Liver (tissue), 9 donors: ENCODE results near the gene COPE. TPM values are rescaled to one million over a fixed set of nuclear protein-coding genes. Genes with fewer than 3 reads are reported as not detected.

Experiments used
- DNase-seq: peaks from one replicate; pipeline ENCODE4 v3.0.0-alpha.2; 2017; ENCODE audit warnings: low spot score
- H3K27ac ChIP-seq, 2 donors: one replicate each; pipeline ENCODE4 v1.7.0; 2013; ENCODE audit warnings: inconsistent platforms in 2 of 2, low read length in 2 of 2, control low read depth in 1 of 2, low read depth in 1 of 2, mild to moderate bottlenecking in 1 of 2
- H3K27me3 ChIP-seq, 4 donors: one replicate each; pipeline versions ENCODE4 v1.6.1 to v1.7.0; 2013; ENCODE audit warnings: low read length in 3 of 4, inconsistent platforms in 1 of 4, mild to moderate bottlenecking in 1 of 4, moderate library complexity in 1 of 4; ENCODE audit not compliant: control insufficient read depth in 4 of 4, insufficient read depth in 4 of 4
- H3K36me3 ChIP-seq, 4 donors: one replicate each; pipeline versions ENCODE4 v1.6.1 to v1.7.0; 2013; ENCODE audit warnings: low read length in 3 of 4, mild to moderate bottlenecking in 3 of 4, low read depth in 1 of 4, moderate library complexity in 1 of 4; ENCODE audit not compliant: control insufficient read depth in 4 of 4, insufficient read depth in 3 of 4
- H3K4me1 ChIP-seq, 4 donors: one replicate each; pipeline versions ENCODE4 v1.6.1 to v1.7.0; 2013; ENCODE audit warnings: low read length in 3 of 4, mild to moderate bottlenecking in 3 of 4, moderate library complexity in 1 of 4; ENCODE audit not compliant: control insufficient read depth in 4 of 4, insufficient read depth in 4 of 4
- H3K4me3 ChIP-seq, 3 donors: one replicate each; pipeline versions ENCODE4 v1.6.1 to v1.7.0; 2013; ENCODE audit warnings: low read length in 3 of 3, control low read depth in 1 of 3, low read depth in 1 of 3, mild to moderate bottlenecking in 1 of 3
- H3K9ac ChIP-seq, 2 donors: one replicate each; pipeline ENCODE4 v1.7.0; 2013; ENCODE audit warnings: low read length in 2 of 2, mild to moderate bottlenecking in 2 of 2, moderate library complexity in 2 of 2, control low read depth in 1 of 2, low read depth in 1 of 2
- H3K9me3 ChIP-seq, 4 donors: one replicate each; pipeline versions ENCODE4 v1.6.1 to v1.7.0; 2013; ENCODE audit warnings: low read length in 3 of 4; ENCODE audit not compliant: control insufficient read depth in 4 of 4
- ATF3 ChIP-seq: IDR thresholded peaks from 2 replicates; pipeline ENCODE4 v1.6.1; 2016; ENCODE audit warnings: antibody characterized with exemption
- CTCF ChIP-seq: fragments of 150-350 bp; IDR thresholded peaks from 2 replicates; pipeline ENCODE4 v1.5.1; 2017; ENCODE audit warnings: improper control_type of control experiment, low read depth, low read length; ENCODE audit not compliant: missing input control
- EGR1 ChIP-seq, 2 donors: IDR thresholded peaks; 2 replicates each; pipeline ENCODE4 v1.6.1; 2016 to 2018; ENCODE audit warnings: antibody characterized with exemption in 2 of 2, low read depth in 2 of 2
- FOXA1 ChIP-seq: IDR thresholded peaks from 2 replicates; pipeline ENCODE4 v1.6.1; 2016; ENCODE audit warnings: antibody characterized with exemption
- FOXA2 ChIP-seq: IDR thresholded peaks from 2 replicates; pipeline ENCODE4 v1.6.1; 2016; ENCODE audit warnings: antibody characterized with exemption
- GABPA ChIP-seq, 2 donors: IDR thresholded peaks in 1 of 2; conservative IDR thresholded peaks in 1 of 2; 2 replicates each; pipeline ENCODE4 v1.6.1; 2016; ENCODE audit warnings: antibody characterized with exemption in 2 of 2, mild to moderate bottlenecking in 1 of 2, moderate library complexity in 1 of 2
- HNF4A ChIP-seq, 2 donors: conservative IDR thresholded peaks; 2 replicates each; pipeline ENCODE4 v1.6.1; 2016; ENCODE audit warnings: antibody characterized with exemption in 2 of 2, mild to moderate bottlenecking in 2 of 2
- HNF4G ChIP-seq: IDR thresholded peaks from 2 replicates; pipeline ENCODE4 v1.6.1; 2016; ENCODE audit warnings: antibody characterized with exemption
- JUND ChIP-seq, 2 donors: IDR thresholded peaks; 2 replicates each; pipeline ENCODE4 v1.6.1; 2016; ENCODE audit warnings: antibody characterized with exemption in 2 of 2
- MAX ChIP-seq: IDR thresholded peaks from 2 replicates; pipeline ENCODE4 v1.6.1; 2016; ENCODE audit warnings: antibody characterized with exemption
- NR2F2 ChIP-seq: IDR thresholded peaks from 2 replicates; pipeline ENCODE4 v1.6.1; 2016; ENCODE audit warnings: antibody characterized with exemption
- RAD21 ChIP-seq, 2 donors: IDR thresholded peaks; 2 replicates each; pipeline ENCODE4 v1.6.1; 2016; ENCODE audit warnings: antibody characterized with exemption in 2 of 2, mild to moderate bottlenecking in 2 of 2
- REST ChIP-seq: IDR thresholded peaks from 2 replicates; pipeline ENCODE4 v1.6.1; 2016; ENCODE audit warnings: antibody characterized with exemption, mild to moderate bottlenecking
- RXRA ChIP-seq, 2 donors: IDR thresholded peaks; 2 replicates each; pipeline ENCODE4 v1.6.1; 2017 to 2018; ENCODE audit warnings: antibody characterized with exemption in 2 of 2, mild to moderate bottlenecking in 1 of 2
- SP1 ChIP-seq: IDR thresholded peaks from 2 replicates; pipeline ENCODE4 v1.6.1; 2018; ENCODE audit warnings: antibody characterized with exemption, mild to moderate bottlenecking
- TAF1 ChIP-seq: conservative IDR thresholded peaks from 2 replicates; pipeline ENCODE4 v1.6.1; 2016; ENCODE audit warnings: antibody characterized with exemption, mild to moderate bottlenecking
- YY1 ChIP-seq: IDR thresholded peaks from 2 replicates; pipeline ENCODE4 v1.6.1; 2016; ENCODE audit warnings: antibody characterized with exemption, mild to moderate bottlenecking
- ZBTB33 ChIP-seq: IDR thresholded peaks from 2 replicates; pipeline ENCODE4 v1.6.1; 2016; ENCODE audit warnings: antibody characterized with exemption
- WGBS: extraction: QIAGEN DNeasy Blood & Tissue Kit; methylation state at CpG from one replicate; pipeline ENCODE4 v1.1.7; 2013; 5-methylcytosine and 5-hydroxymethylcytosine counted together
- polyA plus RNA-seq, 2 donors: library from polyadenylated mRNA; stranded (reverse) in 1 of 2; unstranded in 1 of 2; fragments of 200-250 nt in 1 of 2; fragments of >200 nt in 1 of 2; fragmentation: Nextera tagmentation in 1 of 2; extraction: Ambion mirVana in 1 of 2; gene quantifications; one replicate each; pipeline versions ENCODE4 v1.2.1 to v1.2.3, GENCODE V29; 2013 to 2015
- total RNA-seq, 2 donors: library from RNA; depleted of rRNA; stranded (reverse); fragments of >200 nt; gene quantifications; one replicate each; pipeline ENCODE4 v1.2.3, GENCODE V29; 2014
- donor health status: healthy.
- donor health status: healthy.
- donor health status: healthy.
- donor health status: healthy.
- donor health status: healthy.

The COPE gene
- total and polyA plus RNA-seq, 4 donors, result 103 to 204 (median 142) TPM

GRCh38 chr19:18893587-18894253 lies 25.5 kb downstream of the COPE start:
- H3K27ac ChIP-seq, result no peak overlapping the region
- no peaks in the 10 kb centered on the region for H3K36me3 ChIP-seq
- TF ChIP-seq CTCF (no peak), SP1 (no peak), GABPA (IDR thresholded peaks at IDR 0.05 in 1 of 2, conservative IDR thresholded peaks at IDR 0.05 in 1 of 2) (no peak), RAD21 (IDR thresholded peaks at IDR 0.05) (no peak), RXRA (IDR thresholded peaks at IDR 0.05) (no peak), NR2F2 (no peak), YY1 (no peak), FOXA2 (no peak), EGR1 (IDR thresholded peaks at IDR 0.05; ENCODE audit: low read depth in 2 of 2) (no peak), HNF4A (conservative IDR thresholded peaks at IDR 0.05) (no peak), REST (no peak), TAF1 (no peak), ZBTB33 (no peak), HNF4G (no peak), ATF3 (no peak), FOXA1 (no peak), MAX (no peak), JUND (IDR thresholded peaks at IDR 0.05) (no peak)
- no peak overlapping the region for H3K9ac ChIP-seq
- 63% methylated on average over 18 of the region's 18 CpGs for WGBS
- H3K4me1 ChIP-seq, result peaks cover 2 to 16% (median 10%) of the 10 kb centered on the region in 4 donors
- H3K4me3 ChIP-seq, result no peak overlapping the region
- H3K9me3 ChIP-seq, result no peaks in the 10 kb centered on the region
- DNase-seq, result no peak
- peaks cover 0 to 5% (median 0%) of the 10 kb centered on the region in 4 donors for H3K27me3 ChIP-seq
